OCI-LY3 (cell line): ENCODE results near the gene EHF.

ENCODE experiments used
- H2AFZ ChIP-seq: fragments of 200-600, 300-600 bp; shearing (Covaris generic); 2 replicates; pipeline ENCODE4 v1.6.0; 2014; ENCODE audit warnings: antibody characterized with exemption, low read depth, low read length
- H3K27ac ChIP-seq: fragments of 200-600, 300-600 bp; sonication (generic); 2 replicates; pipeline ENCODE4 v1.5.1; 2014; ENCODE audit warnings: mild to moderate bottlenecking, low read length, moderate library complexity, mixed read lengths
- H3K27me3 ChIP-seq: fragments of 200-600, 300-600 bp; sonication (generic); 2 replicates; pipeline ENCODE4 v1.6.1; 2014; ENCODE audit warnings: low read depth, low read length, mixed read lengths
- H3K36me3 ChIP-seq: fragments of 200-600, 300-600 bp; sonication (generic); replicated peaks from 2 replicates; pipeline ENCODE3; 2014; ENCODE audit warnings: low read depth, low read length, mixed read lengths
- H3K4me1 ChIP-seq: fragments of 300-600, 200-600 bp; sonication (generic); 2 replicates; pipeline ENCODE4 v1.6.1; 2014; ENCODE audit warnings: low read length, mixed read lengths
- H3K4me2 ChIP-seq: fragments of 200-600, 300-600 bp; sonication (generic); 2 replicates; pipeline ENCODE4 v1.6.1; 2014; ENCODE audit warnings: low read length, mixed read lengths
- H3K4me3 ChIP-seq: fragments of 300-600, 200-600 bp; sonication (generic); 2 replicates; pipeline ENCODE4 v1.5.1; 2014; ENCODE audit warnings: antibody characterized with exemption, mild to moderate bottlenecking, low read length, moderate library complexity
- H3K79me2 ChIP-seq: fragments of 300-600, 200-600 bp; shearing (Covaris generic); 2 replicates; pipeline ENCODE4 v1.6.1; 2014; ENCODE audit warnings: mild to moderate bottlenecking, low read length, mixed read lengths
- H3K9ac ChIP-seq: fragments of 300-600, 200-600 bp; shearing (Covaris generic); 2 replicates; pipeline ENCODE4 v1.6.0; 2014; ENCODE audit warnings: mild to moderate bottlenecking, low read length, moderate library complexity
- H3K9me3 ChIP-seq: fragments of 200-600, 300-600 bp; shearing (Covaris generic); 2 replicates; pipeline ENCODE4 v1.6.1; 2014; ENCODE audit warnings: low read length, mixed read lengths; ENCODE audit not compliant: insufficient read depth
- H4K20me1 ChIP-seq: fragments of 200-600, 300-600 bp; sonication (generic); 2 replicates; pipeline ENCODE4 v1.6.1; 2016; ENCODE audit warnings: low read length, mixed read lengths; ENCODE audit not compliant: insufficient read depth
- EZH2phosphoT487 ChIP-seq: fragments of 200-600 bp; shearing (Covaris generic); IDR thresholded peaks from 2 replicates; pipeline ENCODE4 v1.6.1; 2018; ENCODE audit warnings: antibody characterized with exemption, mixed run types, low read depth
- TF ChIP-seq, protein P1 (sequence below): fragments of 200-600, 300-600 bp; sonication (generic); IDR thresholded peaks from 2 replicates; pipeline ENCODE4 v1.5.1; 2014; ENCODE audit warnings: antibody characterized with exemption, low read length, low read depth

The EHF gene

DNA sequence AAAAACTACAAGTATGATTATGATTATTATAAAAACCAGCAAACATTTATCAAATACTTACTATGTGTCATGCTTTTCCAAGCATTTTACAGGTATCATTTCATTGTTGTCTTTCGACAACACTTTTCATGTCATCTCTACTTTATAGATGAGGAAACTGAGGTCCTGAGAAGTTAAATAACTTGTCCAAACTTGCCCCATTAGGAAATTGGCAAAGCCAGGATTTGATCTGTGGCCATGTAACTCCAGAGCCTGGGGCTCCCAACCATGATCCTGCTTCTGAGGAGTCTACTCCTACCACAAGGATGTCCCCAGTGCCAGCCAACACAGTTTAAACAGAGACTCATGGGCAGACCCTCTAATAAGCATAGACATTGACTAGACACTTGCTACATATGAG, 15.2 kb downstream of the EHF start:
- H3K4me1 ChIP-seq, result peaks cover 40% of the 10 kb centered on the region
- no peak overlapping the region for H3K4me2 ChIP-seq
- no peak overlapping the region for H2AFZ ChIP-seq
- no peaks in the 10 kb centered on the region for H3K27me3 ChIP-seq
- H3K4me3 ChIP-seq, result no peak overlapping the region
- TF ChIP-seq, protein P1, sequence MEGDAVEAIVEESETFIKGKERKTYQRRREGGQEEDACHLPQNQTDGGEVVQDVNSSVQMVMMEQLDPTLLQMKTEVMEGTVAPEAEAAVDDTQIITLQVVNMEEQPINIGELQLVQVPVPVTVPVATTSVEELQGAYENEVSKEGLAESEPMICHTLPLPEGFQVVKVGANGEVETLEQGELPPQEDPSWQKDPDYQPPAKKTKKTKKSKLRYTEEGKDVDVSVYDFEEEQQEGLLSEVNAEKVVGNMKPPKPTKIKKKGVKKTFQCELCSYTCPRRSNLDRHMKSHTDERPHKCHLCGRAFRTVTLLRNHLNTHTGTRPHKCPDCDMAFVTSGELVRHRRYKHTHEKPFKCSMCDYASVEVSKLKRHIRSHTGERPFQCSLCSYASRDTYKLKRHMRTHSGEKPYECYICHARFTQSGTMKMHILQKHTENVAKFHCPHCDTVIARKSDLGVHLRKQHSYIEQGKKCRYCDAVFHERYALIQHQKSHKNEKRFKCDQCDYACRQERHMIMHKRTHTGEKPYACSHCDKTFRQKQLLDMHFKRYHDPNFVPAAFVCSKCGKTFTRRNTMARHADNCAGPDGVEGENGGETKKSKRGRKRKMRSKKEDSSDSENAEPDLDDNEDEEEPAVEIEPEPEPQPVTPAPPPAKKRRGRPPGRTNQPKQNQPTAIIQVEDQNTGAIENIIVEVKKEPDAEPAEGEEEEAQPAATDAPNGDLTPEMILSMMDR, result no peak
- TF ChIP-seq EZH2phosphoT487, result no peak
- no peak overlapping the region for H3K9ac ChIP-seq
- no peaks in the 10 kb centered on the region for H3K79me2 ChIP-seq
- H3K36me3 ChIP-seq, result no peaks in the 10 kb centered on the region
- no peaks in the 10 kb centered on the region for H4K20me1 ChIP-seq
- no peak overlapping the region for H3K27ac ChIP-seq
- H3K9me3 ChIP-seq, result no peaks in the 10 kb centered on the region

DNA sequence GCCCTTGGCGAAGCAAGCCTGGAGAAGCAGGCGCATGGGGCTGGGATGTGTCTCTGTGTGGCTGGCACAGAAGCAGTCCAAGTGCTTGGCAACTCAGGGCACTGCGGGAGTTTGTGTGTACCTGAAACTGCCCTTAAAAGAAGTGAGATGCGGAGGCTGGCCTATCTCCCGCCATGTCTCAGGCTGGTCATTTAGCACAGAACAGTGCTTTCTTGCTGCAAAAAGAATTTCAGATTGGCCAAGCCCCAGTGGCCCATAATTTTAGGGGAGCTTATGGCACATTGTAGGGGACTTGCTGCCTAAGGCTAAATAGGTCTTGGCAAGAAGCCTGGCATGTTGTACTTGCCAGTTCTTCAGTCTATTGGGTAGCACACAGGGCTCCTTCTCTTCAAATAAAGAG, 16.4 kb downstream of the EHF start:
- H3K79me2 ChIP-seq, result no peaks in the 10 kb centered on the region
- H4K20me1 ChIP-seq, result no peaks in the 10 kb centered on the region
- H3K27me3 ChIP-seq, result no peaks in the 10 kb centered on the region
- no peak overlapping the region for H3K4me3 ChIP-seq
- H3K36me3 ChIP-seq, result no peaks in the 10 kb centered on the region
- H3K4me2 ChIP-seq, result no peak overlapping the region
- no peak overlapping the region for H3K9ac ChIP-seq
- TF ChIP-seq EZH2phosphoT487, result no peak
- TF ChIP-seq, protein P1, result no peak
- peaks cover 40% of the 10 kb centered on the region for H3K4me1 ChIP-seq
- no peaks in the 10 kb centered on the region for H3K9me3 ChIP-seq
- no peak overlapping the region for H3K27ac ChIP-seq
- H2AFZ ChIP-seq, result no peak overlapping the region

DNA sequence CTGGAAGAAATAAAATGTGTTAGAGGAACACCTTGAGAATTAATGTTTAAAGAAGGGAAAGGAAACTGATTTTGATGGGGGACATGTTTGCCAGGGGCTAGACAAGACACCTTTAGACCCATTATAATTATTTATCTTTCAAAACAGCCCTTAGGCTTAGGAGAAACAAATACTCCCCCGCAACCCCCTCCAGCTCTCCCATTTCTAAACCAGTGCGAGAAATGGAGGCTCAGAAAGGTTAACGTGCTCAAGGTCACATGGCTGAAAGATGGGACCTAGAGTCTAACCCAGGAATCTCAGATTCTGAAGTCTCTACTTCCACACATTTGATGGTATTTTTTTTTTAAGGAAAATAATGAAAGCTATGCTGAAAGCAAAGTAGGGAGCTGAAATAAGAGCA, 18.0 kb downstream of the EHF start:
- TF ChIP-seq, protein P1, result no peak
- no peak for TF ChIP-seq EZH2phosphoT487
- H3K36me3 ChIP-seq, result no peaks in the 10 kb centered on the region
- no peaks in the 10 kb centered on the region for H3K79me2 ChIP-seq
- H3K9ac ChIP-seq, result no peak overlapping the region
- H4K20me1 ChIP-seq, result no peaks in the 10 kb centered on the region
- no peak overlapping the region for H2AFZ ChIP-seq
- no peaks in the 10 kb centered on the region for H3K9me3 ChIP-seq
- no peak overlapping the region for H3K4me2 ChIP-seq
- H3K27ac ChIP-seq, result no peak overlapping the region
- no peak overlapping the region for H3K4me3 ChIP-seq
- peaks cover 29% of the 10 kb centered on the region for H3K4me1 ChIP-seq
- no peaks in the 10 kb centered on the region for H3K27me3 ChIP-seq

DNA sequence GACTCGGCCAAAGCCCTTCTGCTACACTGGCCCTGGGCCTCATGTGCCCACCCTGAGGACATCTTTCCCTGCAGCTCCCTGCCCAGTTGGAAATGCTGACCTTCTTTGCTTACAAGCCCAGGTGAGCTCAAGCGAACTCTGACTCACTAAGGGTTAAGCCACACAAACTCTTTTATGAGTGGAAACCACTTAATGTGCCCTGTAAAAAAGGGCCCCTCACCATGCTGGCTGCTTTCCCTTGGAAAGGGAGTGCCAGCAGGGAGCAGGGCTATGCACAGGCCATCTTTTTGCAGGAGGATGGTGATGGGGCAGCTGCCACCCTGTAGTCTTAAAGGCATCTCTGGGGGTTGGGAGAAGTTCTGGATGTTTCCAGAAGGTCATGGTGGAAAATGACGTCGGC, 18.7 kb downstream of the EHF start:
- H3K4me2 ChIP-seq, result no peak overlapping the region
- TF ChIP-seq, protein P1, result no peak
- TF ChIP-seq EZH2phosphoT487, result no peak

More for the DNA sequence above, 18.7 kb downstream of the EHF start:
- H3K27ac ChIP-seq, result no peak overlapping the region
- H3K4me3 ChIP-seq, result no peak overlapping the region
- H4K20me1 ChIP-seq, result no peaks in the 10 kb centered on the region
- no peaks in the 10 kb centered on the region for H3K79me2 ChIP-seq
- no peak overlapping the region for H2AFZ ChIP-seq
- peaks cover 22% of the 10 kb centered on the region for H3K4me1 ChIP-seq
- H3K9me3 ChIP-seq, result no peaks in the 10 kb centered on the region
- no peak overlapping the region for H3K9ac ChIP-seq
- no peaks in the 10 kb centered on the region for H3K36me3 ChIP-seq
- no peaks in the 10 kb centered on the region for H3K27me3 ChIP-seq
